ENCODE measurements around the gene TNIK.

DNA sequence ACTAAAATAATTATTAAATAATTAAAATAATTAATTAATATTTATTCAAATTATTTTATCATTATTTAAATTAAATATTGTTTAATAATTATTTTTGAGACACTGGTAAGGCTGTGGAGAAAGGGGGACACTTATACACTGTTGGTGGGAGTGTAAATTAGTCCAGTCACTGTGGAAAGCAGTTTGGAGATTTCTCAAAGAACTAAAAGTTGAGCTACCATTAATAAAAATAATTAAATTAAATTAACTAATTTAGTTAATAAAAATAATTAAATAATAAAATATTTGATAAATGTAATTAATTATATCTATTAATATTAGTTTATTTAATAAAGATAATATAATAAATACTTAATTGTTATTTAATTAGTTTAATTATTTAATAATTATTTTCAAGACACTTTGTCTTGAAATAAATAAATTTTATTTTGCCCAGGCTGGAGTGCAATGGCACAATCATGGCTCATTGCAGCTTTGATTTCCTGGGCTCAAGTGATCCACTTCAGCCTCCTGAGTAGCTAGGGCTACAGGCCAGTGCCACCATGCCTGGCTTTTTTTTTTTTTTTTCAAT is 16.4 kb upstream of the TNIK start:
- no peak for TF ChIP-seq CTCF (conservative IDR thresholded peaks at IDR 0.05; ENCODE audit: low read depth, low read length)
- TF ChIP-seq EZH2 (IDR thresholded peaks at IDR 0.05; ENCODE audit: borderline replicate concordance, low read depth, low read length, poor library complexity, severe bottlenecking), result no peak

Data from A673 (cell line).